Liver (tissue), 9 donors: Measurements from ENCODE around the gene ZFYVE26. TPM values are rescaled to one million over a fixed set of nuclear protein-coding genes. Genes with fewer than 3 reads are reported as not detected.
A peak's percentile ranks its signal among the peaks of the same experiment; 100 is the strongest.

Source experiments
- DNase-seq: peaks from one replicate; pipeline ENCODE4 v3.0.0-alpha.2; 2017; ENCODE audit warnings: low spot score
- H3K27ac ChIP-seq, 2 donors: one replicate each; pipeline ENCODE4 v1.7.0; 2013; ENCODE audit warnings: inconsistent platforms in 2 of 2, low read length in 2 of 2, control low read depth in 1 of 2, low read depth in 1 of 2, mild to moderate bottlenecking in 1 of 2
- H3K27me3 ChIP-seq, 4 donors: one replicate each; pipeline versions ENCODE4 v1.6.1 to v1.7.0; 2013; ENCODE audit warnings: low read length in 3 of 4, inconsistent platforms in 1 of 4, mild to moderate bottlenecking in 1 of 4, moderate library complexity in 1 of 4; ENCODE audit not compliant: control insufficient read depth in 4 of 4, insufficient read depth in 4 of 4
- H3K36me3 ChIP-seq, 4 donors: one replicate each; pipeline versions ENCODE4 v1.6.1 to v1.7.0; 2013; ENCODE audit warnings: low read length in 3 of 4, mild to moderate bottlenecking in 3 of 4, low read depth in 1 of 4, moderate library complexity in 1 of 4; ENCODE audit not compliant: control insufficient read depth in 4 of 4, insufficient read depth in 3 of 4
- H3K4me1 ChIP-seq, 4 donors: one replicate each; pipeline versions ENCODE4 v1.6.1 to v1.7.0; 2013; ENCODE audit warnings: low read length in 3 of 4, mild to moderate bottlenecking in 3 of 4, moderate library complexity in 1 of 4; ENCODE audit not compliant: control insufficient read depth in 4 of 4, insufficient read depth in 4 of 4
- H3K4me3 ChIP-seq, 3 donors: one replicate each; pipeline versions ENCODE4 v1.6.1 to v1.7.0; 2013; ENCODE audit warnings: low read length in 3 of 3, control low read depth in 1 of 3, low read depth in 1 of 3, mild to moderate bottlenecking in 1 of 3
- H3K9ac ChIP-seq, 2 donors: one replicate each; pipeline ENCODE4 v1.7.0; 2013; ENCODE audit warnings: low read length in 2 of 2, mild to moderate bottlenecking in 2 of 2, moderate library complexity in 2 of 2, control low read depth in 1 of 2, low read depth in 1 of 2
- H3K9me3 ChIP-seq, 4 donors: one replicate each; pipeline versions ENCODE4 v1.6.1 to v1.7.0; 2013; ENCODE audit warnings: low read length in 3 of 4; ENCODE audit not compliant: control insufficient read depth in 4 of 4
- CTCF ChIP-seq: fragments of 150-350 bp; IDR thresholded peaks from 2 replicates; pipeline ENCODE4 v1.5.1; 2017; ENCODE audit warnings: improper control_type of control experiment, low read depth, low read length; ENCODE audit not compliant: missing input control
- EGR1 ChIP-seq, 2 donors: IDR thresholded peaks; 2 replicates each; pipeline ENCODE4 v1.6.1; 2016 to 2018; ENCODE audit warnings: antibody characterized with exemption in 2 of 2, low read depth in 2 of 2
- FOXA1 ChIP-seq: IDR thresholded peaks from 2 replicates; pipeline ENCODE4 v1.6.1; 2016; ENCODE audit warnings: antibody characterized with exemption
- FOXA2 ChIP-seq: IDR thresholded peaks from 2 replicates; pipeline ENCODE4 v1.6.1; 2016; ENCODE audit warnings: antibody characterized with exemption
- GABPA ChIP-seq, 2 donors: IDR thresholded peaks in 1 of 2; conservative IDR thresholded peaks in 1 of 2; 2 replicates each; pipeline ENCODE4 v1.6.1; 2016; ENCODE audit warnings: antibody characterized with exemption in 2 of 2, mild to moderate bottlenecking in 1 of 2, moderate library complexity in 1 of 2
- HNF4A ChIP-seq, 2 donors: conservative IDR thresholded peaks; 2 replicates each; pipeline ENCODE4 v1.6.1; 2016; ENCODE audit warnings: antibody characterized with exemption in 2 of 2, mild to moderate bottlenecking in 2 of 2
- HNF4G ChIP-seq: IDR thresholded peaks from 2 replicates; pipeline ENCODE4 v1.6.1; 2016; ENCODE audit warnings: antibody characterized with exemption
- JUND ChIP-seq, 2 donors: IDR thresholded peaks; 2 replicates each; pipeline ENCODE4 v1.6.1; 2016; ENCODE audit warnings: antibody characterized with exemption in 2 of 2
- MAX ChIP-seq: IDR thresholded peaks from 2 replicates; pipeline ENCODE4 v1.6.1; 2016; ENCODE audit warnings: antibody characterized with exemption
- NR2F2 ChIP-seq: IDR thresholded peaks from 2 replicates; pipeline ENCODE4 v1.6.1; 2016; ENCODE audit warnings: antibody characterized with exemption
- RAD21 ChIP-seq, 2 donors: IDR thresholded peaks; 2 replicates each; pipeline ENCODE4 v1.6.1; 2016; ENCODE audit warnings: antibody characterized with exemption in 2 of 2, mild to moderate bottlenecking in 2 of 2
- RXRA ChIP-seq, 2 donors: IDR thresholded peaks; 2 replicates each; pipeline ENCODE4 v1.6.1; 2017 to 2018; ENCODE audit warnings: antibody characterized with exemption in 2 of 2, mild to moderate bottlenecking in 1 of 2
- SP1 ChIP-seq: IDR thresholded peaks from 2 replicates; pipeline ENCODE4 v1.6.1; 2018; ENCODE audit warnings: antibody characterized with exemption, mild to moderate bottlenecking
- TAF1 ChIP-seq: conservative IDR thresholded peaks from 2 replicates; pipeline ENCODE4 v1.6.1; 2016; ENCODE audit warnings: antibody characterized with exemption, mild to moderate bottlenecking
- ZBTB33 ChIP-seq: IDR thresholded peaks from 2 replicates; pipeline ENCODE4 v1.6.1; 2016; ENCODE audit warnings: antibody characterized with exemption
- WGBS: extraction: QIAGEN DNeasy Blood & Tissue Kit; methylation state at CpG from one replicate; pipeline ENCODE4 v1.1.7; 2013; 5-methylcytosine and 5-hydroxymethylcytosine counted together
- polyA plus RNA-seq, 2 donors: library from polyadenylated mRNA; stranded (reverse) in 1 of 2; unstranded in 1 of 2; fragments of 200-250 nt in 1 of 2; fragments of >200 nt in 1 of 2; fragmentation: Nextera tagmentation in 1 of 2; extraction: Ambion mirVana in 1 of 2; gene quantifications; one replicate each; pipeline versions ENCODE4 v1.2.1 to v1.2.3, GENCODE V29; 2013 to 2015
- total RNA-seq, 2 donors: library from RNA; depleted of rRNA; stranded (reverse); fragments of >200 nt; gene quantifications; one replicate each; pipeline ENCODE4 v1.2.3, GENCODE V29; 2014
- TF ChIP-seq, protein P1 (sequence below): IDR thresholded peaks from 2 replicates; pipeline ENCODE4 v1.6.1; 2016; ENCODE audit warnings: antibody characterized with exemption, mild to moderate bottlenecking
- donor health status: healthy.
- donor health status: healthy.
- donor health status: healthy.
- donor health status: healthy.
- donor health status: healthy.

ZFYVE26 gene
- total and polyA plus RNA-seq, 4 donors: 2.4 to 17.2 (median 7.7) TPM

- Histone ChIP-seq H3K27ac (no peak overlapping the region), H3K9ac (no peak overlapping the region), H3K36me3 (no peaks in the 10 kb centered on the region), H3K4me1 (no peaks in the 10 kb centered on the region), H3K27me3 (no peaks in the 10 kb centered on the region), H3K4me3 (no peak overlapping the region), H3K9me3 (no peaks in the 10 kb centered on the region)
- TF ChIP-seq MAX (no peak), FOXA1 (no peak), NR2F2 (no peak), CTCF (peak; percentile 65), ZBTB33 (no peak), TAF1 (no peak), FOXA2 (no peak), JUND (IDR thresholded peaks at IDR 0.05) (no peak), RAD21 (IDR thresholded peaks at IDR 0.05) (peak; percentile 86 to 89), RXRA (IDR thresholded peaks at IDR 0.05) (peak in 1 of 2 donors; percentile 12), GABPA (IDR thresholded peaks at IDR 0.05 in 1 of 2, conservative IDR thresholded peaks at IDR 0.05 in 1 of 2) (no peak)
- DNase-seq: peak; percentile 52
- WGBS: 12% methylated on average over 2 of the region's 2 CpGs
Observed at GRCh38 chr14:67837011-67837624, 20.7 kb upstream of the ZFYVE26 start.

DNA sequence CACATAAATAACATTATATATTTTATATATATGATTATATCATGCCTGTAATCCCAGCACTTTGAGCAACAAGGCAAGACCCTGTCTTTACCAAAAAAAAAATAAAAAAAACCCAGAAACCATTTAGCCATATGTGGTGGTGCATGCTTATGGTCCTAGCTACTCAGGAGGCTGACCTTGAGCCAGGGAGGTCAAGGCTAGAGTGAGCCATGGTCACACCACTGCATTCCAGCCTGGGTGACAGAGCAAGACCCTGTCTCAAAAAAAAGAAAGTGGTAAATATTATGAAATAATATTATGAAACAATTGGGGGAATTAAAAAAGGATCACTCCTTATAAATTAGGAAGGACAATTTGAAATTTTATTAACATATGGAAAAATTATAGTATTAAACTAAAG, 19.2 kb upstream of the ZFYVE26 start:
- no peaks in the 10 kb centered on the region for H3K36me3 ChIP-seq
- no peak overlapping the region for H3K4me3 ChIP-seq
- DNase-seq: no peak
- no peak overlapping the region for H3K27ac ChIP-seq
- no peaks in the 10 kb centered on the region for H3K27me3 ChIP-seq
- H3K9ac ChIP-seq: no peak overlapping the region
- TF ChIP-seq EGR1 (IDR thresholded peaks at IDR 0.05; ENCODE audit: low read depth in 2 of 2): no peak
- TF ChIP-seq JUND (IDR thresholded peaks at IDR 0.05): no peak
- no peak for TF ChIP-seq FOXA2
- no peak for TF ChIP-seq NR2F2
- TF ChIP-seq TAF1: no peak
- TF ChIP-seq RXRA (IDR thresholded peaks at IDR 0.05): no peak
- TF ChIP-seq SP1: no peak
- TF ChIP-seq MAX: no peak
- TF ChIP-seq, protein P1, sequence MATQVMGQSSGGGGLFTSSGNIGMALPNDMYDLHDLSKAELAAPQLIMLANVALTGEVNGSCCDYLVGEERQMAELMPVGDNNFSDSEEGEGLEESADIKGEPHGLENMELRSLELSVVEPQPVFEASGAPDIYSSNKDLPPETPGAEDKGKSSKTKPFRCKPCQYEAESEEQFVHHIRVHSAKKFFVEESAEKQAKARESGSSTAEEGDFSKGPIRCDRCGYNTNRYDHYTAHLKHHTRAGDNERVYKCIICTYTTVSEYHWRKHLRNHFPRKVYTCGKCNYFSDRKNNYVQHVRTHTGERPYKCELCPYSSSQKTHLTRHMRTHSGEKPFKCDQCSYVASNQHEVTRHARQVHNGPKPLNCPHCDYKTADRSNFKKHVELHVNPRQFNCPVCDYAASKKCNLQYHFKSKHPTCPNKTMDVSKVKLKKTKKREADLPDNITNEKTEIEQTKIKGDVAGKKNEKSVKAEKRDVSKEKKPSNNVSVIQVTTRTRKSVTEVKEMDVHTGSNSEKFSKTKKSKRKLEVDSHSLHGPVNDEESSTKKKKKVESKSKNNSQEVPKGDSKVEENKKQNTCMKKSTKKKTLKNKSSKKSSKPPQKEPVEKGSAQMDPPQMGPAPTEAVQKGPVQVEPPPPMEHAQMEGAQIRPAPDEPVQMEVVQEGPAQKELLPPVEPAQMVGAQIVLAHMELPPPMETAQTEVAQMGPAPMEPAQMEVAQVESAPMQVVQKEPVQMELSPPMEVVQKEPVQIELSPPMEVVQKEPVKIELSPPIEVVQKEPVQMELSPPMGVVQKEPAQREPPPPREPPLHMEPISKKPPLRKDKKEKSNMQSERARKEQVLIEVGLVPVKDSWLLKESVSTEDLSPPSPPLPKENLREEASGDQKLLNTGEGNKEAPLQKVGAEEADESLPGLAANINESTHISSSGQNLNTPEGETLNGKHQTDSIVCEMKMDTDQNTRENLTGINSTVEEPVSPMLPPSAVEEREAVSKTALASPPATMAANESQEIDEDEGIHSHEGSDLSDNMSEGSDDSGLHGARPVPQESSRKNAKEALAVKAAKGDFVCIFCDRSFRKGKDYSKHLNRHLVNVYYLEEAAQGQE: no peak
- TF ChIP-seq RAD21 (IDR thresholded peaks at IDR 0.05): no peak
- TF ChIP-seq HNF4G: no peak
- TF ChIP-seq HNF4A (conservative IDR thresholded peaks at IDR 0.05): no peak
- TF ChIP-seq GABPA (IDR thresholded peaks at IDR 0.05 in 1 of 2, conservative IDR thresholded peaks at IDR 0.05 in 1 of 2): no peak
- no peak for TF ChIP-seq ZBTB33
- no peak for TF ChIP-seq CTCF
- no peak for TF ChIP-seq FOXA1
- H3K4me1 ChIP-seq: no peaks in the 10 kb centered on the region
- no peaks in the 10 kb centered on the region for H3K9me3 ChIP-seq
